ENCODE measurements around the gene UFC1. TPM values are rescaled to one million over a fixed set of nuclear protein-coding genes. Genes with fewer than 3 reads are reported as not detected.

The UFC1 gene
- total RNA-seq, 4 donors from 2014 or later, result 30.1 to 96.4 (median 51.5) TPM

GRCh38 chr1:161188381-161188780 is 34.6 kb downstream of the UFC1 start:
- Histone ChIP-seq H3K9me3 (no peaks in the 10 kb centered on the region), H3K27me3 (no peaks in the 10 kb centered on the region), H3K4me3 (no peak overlapping the region), H3K27ac (no peak overlapping the region), H3K36me3 (no peaks in the 10 kb centered on the region), H3K4me1 (peaks cover 0 to 19% (median 2%) of the 10 kb centered on the region in 4 donors)
- 83 to 100% methylated on average over 1 to 6 of the region's 6 CpGs for whole genome bisulfite sequencing, 2 donors (ENCODE audit: low coverage in 1 of 2)
- TF ChIP-seq EP300 (IDR thresholded peaks at IDR 0.05; ENCODE audit: low read depth), result no peak
- TF ChIP-seq POLR2AphosphoS5 (IDR thresholded peaks at IDR 0.05), result no peak
- TF ChIP-seq POLR2A (IDR thresholded peaks at IDR 0.05), result no peak
- no peak for TF ChIP-seq CTCF (IDR thresholded peaks at IDR 0.05)
- in situ Hi-C loops (cut with MboI; ENCODE audit: low pct_ligation_motif_present in 1 of 4, low pct_unique_long_range_greater_than_20kb in 1 of 4, low sequenced_read_pairs in 3 of 4), result no loop called here
- intact Hi-C loops (cut with DNase I; ENCODE audit: low total_unique reads), result no loop called here
- no peak for DNase-seq

DNA sequence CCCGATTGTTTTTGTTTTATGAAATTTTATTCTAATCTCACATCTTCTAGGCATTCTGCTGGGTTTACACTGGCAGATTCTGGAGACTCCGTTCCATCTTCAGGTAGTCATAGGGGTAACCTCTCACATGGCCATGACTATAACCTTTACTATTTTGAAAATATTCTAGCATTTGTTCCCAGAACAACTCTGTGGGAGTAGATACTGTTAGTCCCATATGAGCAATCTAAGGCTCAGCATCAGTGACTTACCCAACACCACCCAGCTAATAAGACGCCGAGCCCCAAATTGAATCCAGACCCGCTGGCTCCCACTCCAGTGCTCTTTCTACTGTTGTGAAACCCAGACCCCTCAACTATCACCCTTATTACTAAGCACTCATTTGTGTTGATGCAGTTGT is 35.3 kb downstream of the UFC1 start:
- in situ Hi-C loops (cut with MboI; ENCODE audit: low pct_ligation_motif_present in 1 of 4, low pct_unique_long_range_greater_than_20kb in 1 of 4, low sequenced_read_pairs in 3 of 4) (no loop called here), intact Hi-C loops (cut with DNase I; ENCODE audit: low total_unique reads) (no loop called here)
- Histone ChIP-seq H3K27ac (no peak overlapping the region), H3K27me3 (no peaks in the 10 kb centered on the region), H3K4me3 (no peak overlapping the region), H3K4me1 (peaks cover 0 to 19% (median 2%) of the 10 kb centered on the region in 4 donors), H3K36me3 (no peaks in the 10 kb centered on the region), H3K9me3 (no peaks in the 10 kb centered on the region)
- no peak for DNase-seq
- TF ChIP-seq EP300 (IDR thresholded peaks at IDR 0.05; ENCODE audit: low read depth) (no peak), POLR2AphosphoS5 (IDR thresholded peaks at IDR 0.05) (no peak), POLR2A (IDR thresholded peaks at IDR 0.05) (no peak), CTCF (IDR thresholded peaks at IDR 0.05) (no peak)
- WGBS, 2 donors (ENCODE audit: low coverage in 1 of 2), result 94 to 95% methylated on average over 5 of the region's 5 CpGs

DNA sequence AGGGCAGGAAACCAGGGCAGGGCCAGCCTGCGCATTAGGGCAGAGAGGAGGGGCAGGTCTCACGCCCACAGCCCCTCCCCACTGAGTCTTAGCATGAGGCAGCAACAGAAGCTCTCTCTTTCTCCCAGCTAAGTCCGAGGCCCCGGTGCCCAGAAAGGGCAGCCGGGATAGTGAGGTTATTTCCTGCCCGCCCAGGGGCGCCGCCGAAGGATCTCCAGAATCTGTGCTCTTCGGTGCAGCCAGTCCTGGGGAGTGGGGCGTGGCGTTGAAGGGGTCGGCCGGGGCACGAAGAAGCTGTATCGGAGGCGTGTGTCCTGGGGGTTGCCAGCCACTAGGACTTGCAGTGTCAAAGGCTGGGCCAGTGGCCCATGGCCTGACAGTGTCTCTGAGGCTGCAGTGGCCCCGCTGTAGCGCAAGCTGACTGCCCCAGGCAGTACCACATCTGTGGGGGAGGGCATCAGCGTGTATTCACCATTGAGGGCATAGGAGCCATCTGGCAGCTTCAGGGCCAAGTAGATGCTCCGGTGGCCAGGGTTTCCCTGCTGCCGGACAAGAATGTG is 37.3 kb downstream of the UFC1 start:
- WGBS, 2 donors (ENCODE audit: low coverage in 1 of 2), result 79% methylated on average over 22 of the region's 22 CpGs; no CpG with 5 or more reads in 1 of the 2 donors
- intact Hi-C loops (cut with DNase I; ENCODE audit: low total_unique reads), result no loop called here
- no peak for DNase-seq
- H3K9me3 ChIP-seq, result no peaks in the 10 kb centered on the region
- H3K4me1 ChIP-seq, result peaks cover 0 to 9% (median 2%) of the 10 kb centered on the region in 4 donors
- H3K27ac ChIP-seq, result no peak overlapping the region
- no peaks in the 10 kb centered on the region for H3K36me3 ChIP-seq
- TF ChIP-seq POLR2A (IDR thresholded peaks at IDR 0.05), result no peak
- TF ChIP-seq EP300 (IDR thresholded peaks at IDR 0.05; ENCODE audit: low read depth), result no peak
- TF ChIP-seq CTCF (IDR thresholded peaks at IDR 0.05), result no peak
- no peak for TF ChIP-seq POLR2AphosphoS5 (IDR thresholded peaks at IDR 0.05)
- H3K27me3 ChIP-seq, result no peaks in the 10 kb centered on the region
- in situ Hi-C loops (cut with MboI; ENCODE audit: low pct_ligation_motif_present in 1 of 4, low pct_unique_long_range_greater_than_20kb in 1 of 4, low sequenced_read_pairs in 3 of 4), result no loop called here
- no peak overlapping the region for H3K4me3 ChIP-seq

GRCh38 chr1:161191971-161192370 is 38.2 kb downstream of the UFC1 start:
- intact Hi-C loops (cut with DNase I; ENCODE audit: low total_unique reads), result no loop called here
- peaks cover 0 to 10% (median 4%) of the 10 kb centered on the region in 4 donors for H3K4me1 ChIP-seq

More at GRCh38 chr1:161191971-161192370, 38.2 kb downstream of the UFC1 start:
- DNase-seq, result no peak
- H3K4me3 ChIP-seq, result no peak overlapping the region
- 56 to 73% methylated on average over 6 to 8 of the region's 8 CpGs for WGBS, 2 donors (ENCODE audit: low coverage in 1 of 2)
- no peaks in the 10 kb centered on the region for H3K27me3 ChIP-seq
- TF ChIP-seq POLR2A (IDR thresholded peaks at IDR 0.05), result no peak
- no peak for TF ChIP-seq EP300 (IDR thresholded peaks at IDR 0.05; ENCODE audit: low read depth)
- TF ChIP-seq CTCF (IDR thresholded peaks at IDR 0.05), result no peak
- TF ChIP-seq POLR2AphosphoS5 (IDR thresholded peaks at IDR 0.05), result no peak
- in situ Hi-C loops (cut with MboI; ENCODE audit: low pct_ligation_motif_present in 1 of 4, low pct_unique_long_range_greater_than_20kb in 1 of 4, low sequenced_read_pairs in 3 of 4), result no loop called here
- no peaks in the 10 kb centered on the region for H3K9me3 ChIP-seq
- no peak overlapping the region for H3K27ac ChIP-seq
- no peaks in the 10 kb centered on the region for H3K36me3 ChIP-seq
